Activated naive CD4-positive, alpha-beta T cell treated with anti-CD3 and anti-CD28 coated beads, Interleukin-2, amount 50 U/mL, for 72 hours (primary cell): ENCODE results near the gene SIRPB1. TPM values are rescaled to one million over a fixed set of nuclear protein-coding genes. Genes with fewer than 3 reads are reported as not detected.
"Not testable (repeated sequence)": the region's sequence is repeated elsewhere in the genome, so short reads cannot be mapped to it uniquely, and the experiment has no call there.

Source experiments
- ATAC-seq, 2 donors: fragments of 150-1000 bp; cut with Tn5 transposase; 2 replicates each; pipeline ENCODE4 v1.10.0; 2021; ENCODE audit warnings: mild to moderate bottlenecking in 2 of 2, moderate library complexity in 2 of 2
- DNase-seq, 2 donors: peaks; one replicate each; pipeline ENCODE4 v3.0.0; 2021 to 2022; ENCODE audit warnings: low spot score in 2 of 2
- H3K27ac Mint-ChIP-seq, 2 donors: one replicate each; pipeline ENCODE4 v1.8.0; 2022; ENCODE audit warnings: mild to moderate bottlenecking in 2 of 2, mixed read lengths in 2 of 2
- H3K36me3 Mint-ChIP-seq, 2 donors: one replicate each; pipeline ENCODE4 v1.8.0; 2022; ENCODE audit warnings: mixed read lengths in 2 of 2
- H3K9me3 Mint-ChIP-seq, 2 donors: one replicate each; pipeline ENCODE4 v1.8.0; 2022; ENCODE audit warnings: mixed read lengths in 2 of 2
- total RNA-seq, 2 donors: library from RNA; stranded (reverse); gene quantifications; one replicate each; pipeline ENCODE4 v1.2.3, GENCODE V29; 2022

Gene SIRPB1
- total RNA-seq, 2 donors from 2014 or later, result 0.99 to 1.9 TPM

GRCh38 chr20:1648101-1648500 is 28.3 kb upstream of the SIRPB1 start:
- DNase-seq (no peak), ATAC-seq (peak; percentile 60 to 74)
- peaks cover 15 to 49% of the 10 kb centered on the region in 2 donors for H3K36me3 Mint-ChIP-seq
- peaks cover 0 to 5% of the 10 kb centered on the region in 2 donors for H3K9me3 Mint-ChIP-seq
- no peak overlapping the region for H3K27ac Mint-ChIP-seq

GRCh38 chr20:1646975-1647431 is 27.2 kb upstream of the SIRPB1 start:
- Mint-ChIP-seq H3K9me3 (no peaks in the 10 kb centered on the region), H3K27ac (peak overlapping the region; percentile 63 to 84), H3K36me3 (peaks cover 10 to 41% of the 10 kb centered on the region in 2 donors)
- DNase-seq (no peak), ATAC-seq (peak; percentile 85)

GRCh38 chr20:1644101-1644962 is 24.5 kb upstream of the SIRPB1 start:
- peak overlapping the region in 1 of 2 donors; percentile 39 for H3K27ac Mint-ChIP-seq
- peaks cover 7% of the 10 kb centered on the region in 2 donors for H3K9me3 Mint-ChIP-seq
- peaks cover 10 to 23% of the 10 kb centered on the region in 2 donors for H3K36me3 Mint-ChIP-seq
- DNase-seq (no peak), ATAC-seq (no peak)

GRCh38 chr20:1638643-1639042 is 18.8 kb upstream of the SIRPB1 start:
- ATAC-seq, H3K27ac Mint-ChIP-seq, H3K9me3 Mint-ChIP-seq, DNase-seq: not testable (repeated sequence)
- peaks cover 14 to 29% of the 10 kb centered on the region in 2 donors for H3K36me3 Mint-ChIP-seq

GRCh38 chr20:1637755-1638154 is 17.9 kb upstream of the SIRPB1 start:
- ATAC-seq, result no peak
- no peak overlapping the region for H3K27ac Mint-ChIP-seq
- H3K9me3 Mint-ChIP-seq, result peaks cover 7% of the 10 kb centered on the region in 2 donors

DNA sequence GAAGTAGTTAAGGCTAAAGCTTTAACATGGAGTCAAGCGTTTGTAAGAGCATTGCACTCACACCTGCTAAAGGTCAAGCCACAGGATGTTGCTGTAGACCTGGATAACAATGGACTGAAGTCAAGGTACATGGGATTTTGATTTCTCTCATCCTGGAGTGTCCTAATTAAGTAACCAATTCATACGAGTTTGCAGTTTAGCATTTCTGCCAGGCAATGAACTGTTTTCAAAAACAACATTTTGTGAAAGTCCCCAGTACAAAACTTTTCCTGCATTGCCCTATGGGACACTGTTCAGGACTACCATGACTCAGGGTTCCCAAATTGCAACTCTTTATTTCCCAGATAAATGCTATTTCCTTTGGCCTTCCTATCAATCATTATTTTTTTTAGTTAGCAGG is 17.4 kb upstream of the SIRPB1 start:
- peaks cover 7% of the 10 kb centered on the region in 2 donors for H3K9me3 Mint-ChIP-seq
- peaks cover 14 to 37% of the 10 kb centered on the region in 2 donors for H3K36me3 Mint-ChIP-seq
- ATAC-seq, result no peak
- peak overlapping the region in 1 of 2 donors; percentile 29 for H3K27ac Mint-ChIP-seq
- no peak for DNase-seq

More at GRCh38 chr20:1637755-1638154, 17.9 kb upstream of the SIRPB1 start:
- DNase-seq, result no peak
- peaks cover 14 to 32% of the 10 kb centered on the region in 2 donors for H3K36me3 Mint-ChIP-seq

- Mint-ChIP-seq H3K36me3 (peaks cover 14 to 43% of the 10 kb centered on the region in 2 donors), H3K9me3 (peaks cover 7% of the 10 kb centered on the region in 2 donors), H3K27ac (peak overlapping the region in 1 of 2 donors; percentile 29)
- DNase-seq (no peak), ATAC-seq (no peak)
Observed at GRCh38 chr20:1636621-1637020, 16.8 kb upstream of the SIRPB1 start.

DNA sequence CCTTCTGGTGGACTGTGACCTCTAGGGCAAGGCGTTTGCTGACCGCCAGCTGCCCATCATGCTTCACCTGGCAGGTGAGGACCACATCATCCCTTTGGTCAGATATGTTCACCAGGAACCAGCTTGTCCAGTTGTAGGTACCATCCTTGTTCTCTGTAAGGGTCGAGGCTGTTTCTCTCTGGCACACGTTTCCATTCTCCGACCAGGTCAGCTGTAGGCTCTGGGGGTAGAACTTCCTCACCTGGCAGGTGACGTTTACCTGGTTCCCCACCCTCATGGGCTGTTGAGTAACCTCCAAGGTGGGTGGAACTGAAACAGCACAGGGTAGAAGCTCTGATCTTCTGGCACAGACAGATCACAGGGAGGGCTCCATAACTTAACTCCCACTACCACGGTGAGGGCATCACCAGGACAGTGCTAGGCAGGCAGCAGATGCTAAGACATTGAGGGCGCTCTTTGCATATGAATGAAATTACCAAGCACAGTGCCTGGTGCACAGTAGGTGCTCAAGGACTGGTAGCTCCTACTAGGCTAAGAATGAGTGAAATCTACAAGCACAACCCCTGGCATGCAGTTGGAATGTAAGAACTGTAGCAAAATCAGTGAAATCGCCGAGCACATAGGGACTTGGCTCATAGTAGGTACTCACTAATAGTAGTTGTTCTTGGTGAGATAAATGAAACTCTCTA is 15.6 kb upstream of the SIRPB1 start:
- no peak overlapping the region for H3K27ac Mint-ChIP-seq
- ATAC-seq, result no peak

GRCh38 chr20:1633535-1633934 is 13.7 kb upstream of the SIRPB1 start:
- ATAC-seq (no peak), DNase-seq (no peak)
- Mint-ChIP-seq H3K27ac (no peak overlapping the region), H3K9me3 (no peaks in the 10 kb centered on the region), H3K36me3 (peaks cover 30 to 74% of the 10 kb centered on the region in 2 donors)

More for the DNA sequence above, 15.6 kb upstream of the SIRPB1 start:
- Mint-ChIP-seq H3K36me3 (peaks cover 14 to 55% of the 10 kb centered on the region in 2 donors), H3K9me3 (peaks cover 7% of the 10 kb centered on the region in 2 donors)
- no peak for DNase-seq

DNA sequence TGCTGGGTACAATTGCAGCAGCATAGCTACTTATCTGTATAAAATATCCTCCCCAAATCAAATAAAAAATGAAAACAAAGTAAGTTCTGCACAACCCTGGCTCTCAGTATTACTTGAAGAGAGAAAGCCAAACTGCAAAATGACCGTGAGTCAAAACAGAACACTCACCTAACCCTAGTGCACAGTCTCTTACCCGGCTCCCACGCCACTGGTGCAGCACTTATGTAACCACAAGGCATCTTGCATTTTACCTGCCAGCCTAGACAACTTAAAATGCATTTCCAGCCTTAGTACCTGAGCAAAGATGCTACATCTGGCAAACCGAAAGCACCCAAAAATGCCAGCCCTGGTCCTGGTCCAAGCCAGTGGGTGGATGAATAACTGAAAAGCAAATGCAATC is 12.4 kb upstream of the SIRPB1 start:
- Mint-ChIP-seq H3K27ac (peak overlapping the region in 1 of 2 donors; percentile 94), H3K9me3 (no peaks in the 10 kb centered on the region), H3K36me3 (peaks cover 34 to 85% of the 10 kb centered on the region in 2 donors)
- peak in 1 of 2 donors; percentile 53 for DNase-seq
- peak; percentile 97 to 99 for ATAC-seq

- ATAC-seq (peak in 1 of 2 donors; percentile 16), DNase-seq (no peak)
- H3K27ac Mint-ChIP-seq, result peak overlapping the region in 1 of 2 donors; percentile 94
- no peaks in the 10 kb centered on the region for H3K9me3 Mint-ChIP-seq
- peaks cover 35 to 88% of the 10 kb centered on the region in 2 donors for H3K36me3 Mint-ChIP-seq
Observed at GRCh38 chr20:1631309-1632151, 11.7 kb upstream of the SIRPB1 start.

DNA sequence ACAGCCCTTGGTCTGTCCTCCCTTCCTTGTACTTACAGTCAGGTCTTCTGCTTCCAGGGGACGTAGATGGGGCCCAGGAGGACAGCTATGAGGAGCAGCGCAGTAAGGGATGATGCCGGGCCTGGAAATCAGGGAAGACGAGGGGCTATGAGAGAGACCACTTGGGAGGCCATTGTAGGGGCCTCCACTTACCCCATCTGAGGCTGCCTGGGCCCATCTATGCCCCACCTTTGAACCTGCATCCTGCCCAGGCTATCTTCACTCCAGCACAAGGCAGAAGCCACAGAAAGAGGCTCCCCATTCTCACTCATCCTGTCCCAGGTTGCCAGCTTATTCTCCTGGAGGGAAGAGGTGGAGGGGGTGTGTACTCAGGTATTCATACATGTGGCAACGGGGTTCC is 10.4 kb upstream of the SIRPB1 start:
- DNase-seq (no peak), ATAC-seq (no peak)
- Mint-ChIP-seq H3K9me3 (no peaks in the 10 kb centered on the region), H3K36me3 (peaks cover 22 to 81% of the 10 kb centered on the region in 2 donors), H3K27ac (no peak overlapping the region)

DNA sequence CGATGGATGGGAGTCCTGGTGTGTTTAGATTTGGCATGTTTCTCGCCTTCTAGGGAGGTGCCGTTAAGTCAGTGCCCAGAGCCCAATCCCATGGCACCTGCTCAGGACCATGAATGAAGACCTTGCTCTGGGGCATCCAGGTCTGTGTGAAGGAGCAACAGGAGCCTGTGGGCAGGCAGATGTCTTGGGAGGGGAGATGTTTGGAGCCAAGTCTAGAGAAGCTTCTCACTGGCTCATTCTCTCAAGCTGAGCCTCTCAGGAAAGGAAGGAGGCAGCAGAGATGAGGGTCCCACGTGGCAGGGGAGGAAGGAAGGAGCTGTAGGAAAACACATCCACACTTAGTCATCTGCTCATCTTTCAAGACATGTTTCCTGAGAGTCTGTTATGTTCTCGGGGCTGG is 9.5 kb upstream of the SIRPB1 start:
- Mint-ChIP-seq H3K9me3 (no peaks in the 10 kb centered on the region), H3K36me3 (peaks cover 21 to 74% of the 10 kb centered on the region in 2 donors), H3K27ac (peak overlapping the region in 1 of 2 donors; percentile 16)
- DNase-seq (no peak), ATAC-seq (no peak)

- DNase-seq, result no peak
- H3K27ac Mint-ChIP-seq, result peak overlapping the region; percentile 16 to 59
- H3K36me3 Mint-ChIP-seq, result peaks cover 21 to 67% of the 10 kb centered on the region in 2 donors
- ATAC-seq, result no peak
- H3K9me3 Mint-ChIP-seq, result no peaks in the 10 kb centered on the region
Observed at GRCh38 chr20:1628621-1629020, 8.8 kb upstream of the SIRPB1 start.

DNA sequence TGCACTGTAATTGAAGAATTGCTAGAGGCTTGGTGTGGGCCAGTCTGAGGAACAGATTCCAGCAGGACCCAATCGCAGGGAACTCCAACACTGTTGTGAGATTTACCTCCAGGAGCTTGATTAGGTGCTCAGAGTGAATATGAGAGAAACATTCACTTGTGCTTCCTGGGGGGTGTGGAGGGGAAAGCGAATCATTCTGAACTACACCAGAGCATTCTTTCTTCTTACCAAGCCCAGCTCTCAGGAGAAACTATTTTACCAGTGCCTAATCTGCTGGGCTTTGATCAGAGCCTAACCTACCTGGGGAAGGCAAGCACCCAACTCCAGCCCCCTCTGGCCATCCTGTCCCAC is 7.4 kb upstream of the SIRPB1 start:
- ATAC-seq, result peak; percentile 2 to 22
- H3K27ac Mint-ChIP-seq, result peak overlapping the region in 1 of 2 donors; percentile 70
- DNase-seq, result no peak
- peaks cover 21 to 59% of the 10 kb centered on the region in 2 donors for H3K36me3 Mint-ChIP-seq
- no peaks in the 10 kb centered on the region for H3K9me3 Mint-ChIP-seq

DNA sequence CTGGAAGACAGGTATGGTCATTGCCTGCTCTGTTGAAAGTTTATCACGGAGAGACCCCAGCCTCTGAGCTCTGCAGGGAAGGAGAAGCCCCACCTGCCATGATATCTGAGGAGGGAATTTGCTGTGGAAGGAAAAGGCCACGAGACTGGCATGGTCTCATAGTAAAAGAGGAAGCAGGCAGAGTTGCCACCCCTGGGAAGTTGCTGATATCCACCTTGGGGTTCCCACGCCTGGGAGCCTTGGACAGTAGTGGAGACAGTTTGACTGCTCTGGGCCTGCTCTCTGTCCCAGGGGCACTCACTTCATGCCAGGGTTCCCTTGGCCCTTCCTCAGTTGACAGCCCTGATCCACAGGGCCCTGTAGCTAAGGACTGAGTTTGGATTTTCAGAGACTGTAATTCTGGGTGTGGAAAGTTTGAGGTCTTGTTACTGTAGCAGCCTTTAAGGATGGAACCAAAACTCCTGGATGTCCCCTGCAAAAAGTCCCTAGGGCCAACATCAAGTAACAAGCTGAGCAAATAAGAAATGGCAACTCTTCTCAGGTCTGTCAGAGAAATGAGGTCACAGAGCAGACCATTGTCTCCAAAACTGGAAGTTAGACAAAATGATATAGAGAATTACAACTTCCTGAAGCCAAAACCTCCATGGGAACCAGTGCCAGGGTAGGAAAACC is 6.9 kb upstream of the SIRPB1 start:
- peaks cover 21 to 54% of the 10 kb centered on the region in 2 donors for H3K36me3 Mint-ChIP-seq
- DNase-seq (no peak), ATAC-seq (peak in 1 of 2 donors; percentile 46)
- no peaks in the 10 kb centered on the region for H3K9me3 Mint-ChIP-seq
- H3K27ac Mint-ChIP-seq, result peak overlapping the region; percentile 70 to 73
